GM18907 (cell line): ENCODE data around the gene SIRT6.
"Not testable (repeated sequence)": the region's sequence is repeated elsewhere in the genome, so short reads cannot be mapped to it uniquely, and the experiment has no call there.

Experiments
- ATAC-seq: cut with Tn5 transposase; IDR thresholded peaks from one replicate; pipeline ENCODE4 v1.9.1; 2021; ENCODE audit warnings: mild to moderate bottlenecking, moderate library complexity; ENCODE audit not compliant: unreplicated experiment

Gene SIRT6

GRCh38 chr19:4182084-4182810 is at the start of gene SIRT6, which contains the start of gene ANKRD24:
Gene SIRT6 (minus strand): TSS chr19:4182563. CDS start chr19:4182539, 24 bp downstream.
Gene ANKRD24 (plus strand): TSS chr19:4182689. CDS start chr19:4186426, 3,737 bp downstream.
- peak; percentile 70 for ATAC-seq

DNA sequence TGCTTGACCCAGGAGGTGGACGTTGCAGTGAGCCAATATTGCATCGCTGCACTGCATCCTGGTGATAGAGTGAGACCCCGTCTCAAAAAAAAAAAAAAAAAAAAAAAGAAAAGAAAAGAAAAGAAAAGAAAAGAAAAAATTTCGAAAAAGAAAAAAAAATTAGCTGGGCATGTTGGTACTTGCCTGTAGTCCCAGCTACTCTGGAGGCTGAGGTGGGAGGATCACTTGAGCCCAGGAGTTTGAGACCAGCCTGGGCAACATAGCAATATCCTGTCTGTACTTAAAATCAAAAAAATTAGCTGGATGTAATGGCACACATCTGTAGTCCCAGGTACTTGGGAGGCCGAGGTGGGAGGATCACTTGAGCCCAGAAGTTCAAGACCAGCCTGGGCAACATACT is 49.8 kb upstream of the SIRT6 start:
- not testable (repeated sequence) for ATAC-seq

DNA sequence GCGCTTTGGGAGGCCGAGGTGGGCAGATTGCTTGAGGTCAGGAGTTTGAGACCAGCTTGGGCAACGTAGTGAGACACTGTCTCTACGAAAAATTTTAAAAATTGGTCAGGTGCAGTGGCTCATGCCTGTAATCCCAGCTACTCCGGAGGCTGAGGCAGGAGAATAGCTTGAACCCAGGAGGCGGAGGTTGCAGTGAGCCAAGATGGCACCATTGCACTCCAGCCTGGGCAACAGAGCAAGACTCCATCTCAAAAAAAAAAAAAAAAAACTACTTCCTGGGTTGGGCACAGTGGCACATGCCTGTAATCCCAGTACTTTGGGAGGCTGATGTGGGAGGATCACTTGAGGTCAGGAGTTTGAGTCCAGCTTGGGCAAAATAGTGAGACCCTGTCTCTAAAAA is 49.2 kb upstream of the SIRT6 start:
- ATAC-seq: not testable (repeated sequence)

DNA sequence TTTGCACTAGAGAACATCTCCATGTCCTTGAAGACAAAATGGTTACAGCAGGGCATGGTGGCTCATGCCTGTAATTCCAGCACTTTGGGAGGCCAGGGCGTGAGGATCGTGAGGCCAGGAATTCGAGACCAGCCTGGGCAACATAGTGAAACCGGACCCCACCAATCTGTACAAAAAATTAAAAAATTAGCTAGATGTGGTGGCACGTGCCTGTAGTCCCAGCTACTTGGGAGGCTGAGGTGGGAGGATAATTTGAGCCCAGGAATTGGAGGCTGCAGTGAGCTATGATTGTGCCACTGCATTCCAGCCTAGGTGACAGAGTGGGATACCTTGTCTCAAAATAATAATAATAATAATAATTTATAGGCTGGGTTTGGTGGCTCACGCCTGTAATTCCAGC is 47.9 kb upstream of the SIRT6 start:
- ATAC-seq: not testable (repeated sequence)

- ATAC-seq: peak; percentile 73
Measured at GRCh38 chr19:4229179-4229931, 47.0 kb upstream of the SIRT6 start, which contains the start of gene EBI3. Gene EBI3 (plus strand): TSS chr19:4229523. CDS start chr19:4229551, 28 bp downstream.

DNA sequence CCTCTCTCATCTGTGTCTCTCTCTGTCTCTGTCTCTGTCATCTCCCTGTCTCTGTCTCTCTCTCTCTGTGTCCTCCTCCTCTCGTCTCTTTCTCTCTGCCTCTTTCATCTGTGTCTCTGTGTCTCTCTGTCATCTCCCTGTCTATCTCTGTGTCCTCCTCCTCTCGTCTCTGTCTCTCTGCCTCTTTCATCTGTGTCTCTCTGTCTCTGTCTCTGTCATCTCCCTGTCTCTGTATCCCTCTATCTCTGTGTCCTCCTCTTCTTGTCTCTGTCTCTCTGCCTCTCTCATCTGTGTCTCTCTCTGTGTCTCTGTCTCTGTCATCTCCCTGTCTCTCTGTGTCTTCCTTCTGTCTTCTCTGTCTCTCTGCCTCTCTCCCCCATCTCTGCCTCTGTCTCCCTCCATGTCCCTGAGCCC is 46.4 kb upstream of the SIRT6 start:
- ATAC-seq: no peak

DNA sequence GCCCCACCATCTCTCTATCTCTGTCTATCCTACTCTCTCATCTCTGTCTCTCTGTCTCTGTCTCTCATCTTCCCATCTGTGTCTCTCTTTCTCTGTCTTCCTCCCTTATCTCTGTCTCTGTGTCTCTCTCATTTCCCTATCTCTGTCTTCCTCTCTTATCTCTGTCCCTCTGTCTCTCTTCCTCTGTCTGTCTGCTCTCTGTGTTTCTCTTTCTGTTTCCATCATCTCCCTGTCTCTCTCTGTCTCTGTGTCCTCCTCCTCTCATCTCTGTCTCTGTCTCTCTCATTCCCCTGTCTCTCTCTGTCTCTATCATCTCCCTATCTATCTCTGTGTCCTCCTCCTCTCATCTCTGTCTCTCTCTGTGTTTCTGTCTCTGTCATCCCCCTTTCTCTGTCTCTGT is 45.4 kb upstream of the SIRT6 start:
- no peak for ATAC-seq

DNA sequence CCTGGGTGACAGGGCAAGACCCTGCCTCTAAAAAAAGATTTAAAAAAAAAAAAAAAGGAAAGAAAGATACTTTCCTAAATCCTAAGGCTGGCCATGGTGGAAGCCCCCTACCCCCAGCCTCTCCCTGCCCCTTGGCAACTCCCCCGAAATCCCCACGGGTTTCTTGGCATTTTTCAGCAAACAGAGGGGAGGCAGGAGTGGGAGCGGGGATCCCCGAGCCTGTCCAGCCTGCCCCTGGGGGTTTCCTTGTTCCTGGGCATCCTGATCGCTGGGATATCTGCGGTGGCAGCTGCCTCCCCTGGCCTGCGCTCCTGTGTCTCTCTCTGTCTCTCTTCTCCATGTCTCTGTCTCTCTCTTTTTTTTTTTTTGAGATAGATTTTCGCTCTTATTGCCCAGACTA is 43.5 kb upstream of the SIRT6 start:
- ATAC-seq: no peak

- ATAC-seq: no peak
Measured at GRCh38 chr19:4224470-4224869, 42.1 kb upstream of the SIRT6 start.

- ATAC-seq: no peak
Measured at GRCh38 chr19:4220188-4220587, 37.8 kb upstream of the SIRT6 start.

DNA sequence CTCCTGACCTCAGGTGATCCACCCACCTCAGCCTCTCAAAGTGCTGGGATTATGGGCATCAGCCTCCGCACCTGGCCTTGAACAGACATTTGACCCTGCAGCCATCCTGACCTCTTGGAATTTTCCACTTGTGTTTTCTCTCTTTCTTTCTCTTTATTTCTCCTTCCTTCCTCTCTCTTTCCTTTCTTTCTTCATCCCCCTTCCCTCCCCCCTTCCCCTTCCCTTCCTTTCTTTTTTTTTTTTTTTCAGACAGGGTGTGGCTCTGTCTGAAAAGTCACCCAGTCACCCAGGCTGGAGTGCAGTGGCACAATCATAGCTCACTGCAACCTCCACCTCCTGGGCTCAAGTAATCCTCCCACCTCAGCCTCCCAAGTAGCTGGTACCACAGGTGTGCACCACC is 36.2 kb upstream of the SIRT6 start:
- not testable (repeated sequence) for ATAC-seq

GRCh38 chr19:4217429-4218264 is 35.3 kb upstream of the SIRT6 start:
- no peak for ATAC-seq

- ATAC-seq: no peak
Measured at GRCh38 chr19:4216846-4217245, 34.5 kb upstream of the SIRT6 start.

- no peak for ATAC-seq
Measured at GRCh38 chr19:4215807-4216206, 33.4 kb upstream of the SIRT6 start.

DNA sequence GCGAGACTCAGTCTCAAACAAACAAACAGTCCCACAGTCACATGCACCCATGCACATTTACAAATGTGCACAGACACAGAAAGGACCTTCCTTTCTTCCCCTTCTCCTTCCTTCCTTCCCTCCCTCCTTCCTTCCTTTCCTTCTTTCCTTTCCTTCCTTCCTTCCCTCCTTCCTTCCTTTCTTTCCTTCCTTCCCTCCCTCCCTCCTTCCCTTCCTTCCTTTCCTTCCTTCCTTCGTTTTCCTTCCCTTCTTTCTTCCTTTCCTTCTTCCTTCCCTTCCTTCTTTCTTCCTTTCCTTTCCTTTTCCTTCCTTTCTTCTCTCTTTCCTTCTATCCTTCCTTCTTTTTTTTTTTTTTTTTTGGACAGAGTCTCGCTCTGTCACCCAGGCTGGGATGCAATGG is 30.8 kb upstream of the SIRT6 start:
- no peak for ATAC-seq

DNA sequence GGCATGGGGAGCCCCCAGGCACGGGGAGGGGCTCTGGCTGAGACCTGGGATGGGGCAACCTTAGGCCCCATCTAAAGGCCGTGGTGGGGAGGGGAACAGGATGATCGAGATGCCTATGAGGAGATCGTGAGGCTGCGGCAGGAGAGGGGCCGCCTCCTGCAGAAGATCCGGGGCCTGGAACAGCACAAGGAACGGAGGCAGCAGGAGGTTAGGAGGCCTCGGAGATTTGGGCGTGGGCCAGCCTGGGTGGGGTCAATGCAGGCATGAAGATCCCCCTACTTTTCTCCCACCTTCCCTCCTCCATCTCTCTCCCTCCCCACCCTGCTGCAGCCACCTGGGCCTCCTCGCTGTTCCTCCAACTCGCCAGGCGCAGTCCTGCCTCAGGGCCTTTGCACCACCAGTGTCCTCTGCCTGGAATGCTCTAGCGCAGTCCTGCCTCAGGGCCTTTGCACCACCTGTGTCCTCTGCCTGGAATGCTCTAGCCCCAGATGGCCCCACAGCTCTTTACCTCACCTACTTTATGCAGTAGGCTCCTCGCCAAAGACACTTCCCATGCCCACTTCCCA is 27.9 kb upstream of the SIRT6 start:
- ATAC-seq: no peak

- no peak for ATAC-seq
Measured at GRCh38 chr19:4208385-4209094, 26.2 kb upstream of the SIRT6 start.

- ATAC-seq: no peak
Measured at GRCh38 chr19:4206818-4207484, 24.6 kb upstream of the SIRT6 start.

DNA sequence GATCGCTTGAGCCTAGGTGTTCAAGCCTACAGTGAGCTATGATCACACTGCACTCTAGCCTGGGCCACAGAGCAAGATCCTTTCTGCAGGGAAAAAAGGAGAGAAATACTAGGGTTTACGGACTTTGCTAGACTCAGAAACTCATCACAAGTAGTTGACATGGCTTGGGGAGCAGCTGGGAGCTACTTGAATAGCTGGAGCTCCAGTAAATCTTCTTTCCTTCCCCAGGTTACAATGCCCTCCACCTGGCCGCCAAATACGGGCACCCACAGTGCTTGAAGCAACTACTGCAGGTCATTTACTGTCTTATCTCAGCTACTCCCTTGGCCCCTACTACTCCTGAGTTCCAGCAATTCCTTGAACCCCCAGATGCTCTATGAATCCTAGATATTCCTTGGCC is 19.4 kb upstream of the SIRT6 start:
- no peak for ATAC-seq
